HG03460 (cell line): Measurements from ENCODE around the gene ABI3.
"Not testable (repeated sequence)": the region's sequence is repeated elsewhere in the genome, so short reads cannot be mapped to it uniquely, and the experiment has no call there.

Source experiments
- ATAC-seq: cut with Tn5 transposase; IDR thresholded peaks from one replicate; pipeline ENCODE4 v1.9.1; 2021; ENCODE audit not compliant: unreplicated experiment

The ABI3 gene, protein sequence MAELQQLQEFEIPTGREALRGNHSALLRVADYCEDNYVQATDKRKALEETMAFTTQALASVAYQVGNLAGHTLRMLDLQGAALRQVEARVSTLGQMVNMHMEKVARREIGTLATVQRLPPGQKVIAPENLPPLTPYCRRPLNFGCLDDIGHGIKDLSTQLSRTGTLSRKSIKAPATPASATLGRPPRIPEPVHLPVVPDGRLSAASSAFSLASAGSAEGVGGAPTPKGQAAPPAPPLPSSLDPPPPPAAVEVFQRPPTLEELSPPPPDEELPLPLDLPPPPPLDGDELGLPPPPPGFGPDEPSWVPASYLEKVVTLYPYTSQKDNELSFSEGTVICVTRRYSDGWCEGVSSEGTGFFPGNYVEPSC

GRCh38 chr17:49210158-49211029 is at the start of gene ABI3, which contains the start of gene GNGT2:
TSS of gene ABI3 (plus strand) at chr17:49210707. CDS start at chr17:49210725, 18 bp downstream.
TSS of gene GNGT2 (minus strand) at chr17:49210574. CDS start at chr17:49207422, 3,152 bp downstream.
- ATAC-seq, result peak; percentile 78

DNA sequence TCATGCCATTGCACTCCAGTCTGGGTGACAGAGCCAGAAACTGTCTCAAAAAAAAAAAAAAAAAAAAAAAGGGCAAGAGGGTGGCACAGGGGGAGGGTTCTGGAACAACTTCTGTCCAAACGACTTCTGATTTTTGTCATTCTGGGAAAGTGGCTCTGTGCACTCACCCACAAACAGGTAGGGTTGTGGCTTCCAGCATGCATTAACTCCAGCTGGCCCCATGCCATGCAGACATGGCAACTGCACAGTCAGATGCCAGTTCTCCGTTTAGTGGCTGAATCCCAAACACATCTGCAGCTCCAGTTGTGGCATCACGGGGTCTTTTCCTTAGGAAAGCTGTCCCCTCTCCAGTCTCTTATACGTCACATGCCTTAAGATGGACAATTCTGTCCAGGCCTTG is 47.6 kb upstream of the ABI3 start:
- ATAC-seq, result no peak

- no peak for ATAC-seq
These were observed 45.4 kb upstream of the ABI3 start for GRCh38 chr17:49165143-49165542.

- no peak for ATAC-seq
These were observed 41.8 kb upstream of the ABI3 start for GRCh38 chr17:49168706-49169105.

DNA sequence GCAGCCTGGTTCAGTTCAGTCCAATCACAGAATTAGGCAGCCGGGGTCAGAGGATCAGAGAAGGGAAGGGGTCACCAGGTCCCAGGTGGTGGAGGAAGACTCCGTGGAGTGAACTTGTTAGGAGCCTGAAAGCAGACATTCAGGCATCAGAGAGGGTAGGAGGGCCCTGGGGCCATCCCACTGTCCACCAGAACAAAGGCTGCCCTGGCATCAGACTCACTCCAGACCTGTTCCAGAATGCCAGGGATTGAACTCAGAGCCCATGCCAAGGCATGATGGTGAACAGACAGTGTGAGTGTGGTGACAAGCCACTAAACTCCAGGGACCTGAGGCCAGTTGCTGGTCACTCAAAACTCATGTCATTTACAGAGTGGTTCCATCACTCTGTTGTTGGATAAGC is 40.3 kb upstream of the ABI3 start:
- ATAC-seq, result no peak

DNA sequence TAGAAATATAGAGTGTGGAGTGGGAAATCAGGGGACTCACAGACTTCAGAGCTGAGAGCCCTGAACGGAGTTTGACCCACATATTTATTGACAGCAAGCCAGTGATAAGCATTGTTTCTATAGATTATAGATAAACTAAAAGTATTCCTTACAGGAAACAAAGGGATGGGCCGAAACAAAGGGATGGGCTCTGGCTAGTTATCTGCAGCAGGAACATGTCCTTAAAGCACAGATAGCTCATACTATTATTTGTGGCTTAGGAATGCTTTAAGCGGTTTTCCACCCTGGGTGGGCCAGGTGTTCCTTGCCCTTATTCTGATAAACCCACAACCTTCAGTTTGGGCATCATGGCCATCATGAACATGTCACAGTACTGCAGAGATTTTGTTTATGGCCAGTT is 39.8 kb upstream of the ABI3 start:
- not testable (repeated sequence) for ATAC-seq

GRCh38 chr17:49175978-49176377 is 34.5 kb upstream of the ABI3 start:
- not testable (repeated sequence) for ATAC-seq

GRCh38 chr17:49180303-49180702 is 30.2 kb upstream of the ABI3 start:
- no peak for ATAC-seq

GRCh38 chr17:49180998-49181635 is 29.4 kb upstream of the ABI3 start:
- no peak for ATAC-seq

DNA sequence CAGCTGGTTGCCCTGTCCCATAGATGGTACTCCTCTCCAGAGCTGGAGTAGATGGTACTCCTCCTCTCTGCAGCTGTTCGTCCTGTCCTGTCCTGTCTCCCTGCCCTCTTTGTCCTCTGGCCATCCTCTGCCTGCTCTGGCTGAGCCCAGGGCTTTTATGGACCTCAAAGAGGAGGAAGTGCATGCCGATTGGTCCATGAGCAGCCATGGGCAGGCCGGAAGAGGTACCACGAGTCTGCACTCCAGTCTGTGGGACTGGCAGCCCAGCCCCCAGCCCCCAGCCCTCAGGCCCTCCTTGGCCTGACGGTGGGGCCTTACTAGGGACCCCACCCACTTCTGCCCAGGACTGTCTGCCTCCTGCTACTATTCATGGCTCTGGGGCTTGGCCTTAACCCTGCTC is 27.2 kb upstream of the ABI3 start:
- ATAC-seq, result no peak

DNA sequence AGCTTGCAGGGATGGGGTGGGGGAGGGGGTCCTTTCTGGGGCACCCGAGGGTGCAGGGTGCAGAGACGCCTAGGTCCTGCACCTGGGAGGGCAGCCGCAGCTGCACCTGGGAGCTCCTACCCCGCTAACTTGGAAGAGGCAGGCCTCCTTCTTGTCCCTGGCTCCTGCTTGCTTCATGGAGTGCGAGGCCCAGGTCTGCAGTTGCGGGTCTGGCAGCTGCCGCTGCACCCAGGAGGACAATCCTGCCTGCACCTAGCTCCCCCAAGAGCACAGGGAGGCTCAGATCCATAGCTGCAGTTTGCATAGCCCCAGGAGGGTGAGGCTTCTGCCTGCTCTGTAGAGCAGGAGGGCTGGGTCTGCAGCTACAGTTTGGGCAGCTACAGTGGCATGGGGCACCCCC is 26.7 kb upstream of the ABI3 start:
- no peak for ATAC-seq

DNA sequence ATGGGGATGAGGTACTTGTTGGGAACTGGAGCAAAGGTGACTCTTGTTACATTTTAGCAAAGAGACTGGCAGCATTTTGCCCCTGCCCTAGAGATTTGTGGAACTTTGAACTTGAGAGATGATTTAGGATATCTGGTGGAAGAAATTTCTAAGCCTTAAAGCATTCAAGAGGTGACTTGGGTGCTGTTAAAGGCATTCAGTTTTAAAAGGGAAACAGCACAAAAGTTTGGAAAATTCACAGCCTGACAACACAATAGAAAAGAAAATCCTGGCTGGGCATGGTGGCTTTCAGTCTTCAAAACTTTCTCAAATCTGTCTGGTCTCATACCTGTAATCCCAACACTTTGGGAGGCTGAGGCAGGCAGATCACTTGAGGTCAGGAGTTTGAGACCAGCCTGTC is 26.0 kb upstream of the ABI3 start:
- not testable (repeated sequence) for ATAC-seq

DNA sequence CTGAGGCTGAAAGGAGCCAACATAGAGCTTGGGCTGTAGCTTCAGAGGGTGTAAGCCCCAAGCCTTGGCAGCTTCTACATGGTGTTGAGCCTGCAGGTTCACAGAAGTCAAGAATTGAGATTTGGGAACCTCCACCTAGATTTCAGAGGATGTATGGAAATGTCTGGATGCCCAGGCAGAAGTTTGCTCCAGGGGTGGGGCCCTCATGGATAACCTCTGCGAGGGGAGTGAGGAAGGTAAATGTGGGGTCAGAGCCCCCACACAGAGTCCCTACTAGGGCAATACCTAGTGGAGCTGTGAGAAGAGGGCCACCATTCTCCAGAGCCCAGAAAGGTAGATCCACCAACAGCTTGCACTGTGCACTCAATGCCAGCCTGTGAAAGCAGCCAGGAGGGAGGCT is 25.1 kb upstream of the ABI3 start:
- ATAC-seq, result not testable (repeated sequence)

- no peak for ATAC-seq
These were observed 23.2 kb upstream of the ABI3 start for GRCh38 chr17:49187301-49187700.

DNA sequence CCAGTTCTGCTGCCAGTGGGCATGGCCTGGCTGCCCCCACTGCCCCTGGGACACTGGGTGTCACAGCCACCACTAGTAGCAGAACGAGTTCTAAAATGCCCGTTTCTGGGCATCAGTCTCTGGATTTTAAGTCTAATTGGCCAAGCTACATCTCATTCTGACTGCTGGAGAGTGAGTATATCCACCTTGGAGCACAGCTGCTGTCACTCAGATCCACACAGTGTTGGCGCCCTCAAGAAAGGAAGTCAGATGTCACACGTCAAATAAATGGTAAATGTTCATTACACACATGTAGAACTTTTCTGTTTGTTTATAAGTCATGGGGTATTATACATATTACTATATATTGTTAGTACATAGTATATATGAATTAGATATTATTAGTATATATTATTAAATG is 19.6 kb upstream of the ABI3 start:
- ATAC-seq, result no peak

DNA sequence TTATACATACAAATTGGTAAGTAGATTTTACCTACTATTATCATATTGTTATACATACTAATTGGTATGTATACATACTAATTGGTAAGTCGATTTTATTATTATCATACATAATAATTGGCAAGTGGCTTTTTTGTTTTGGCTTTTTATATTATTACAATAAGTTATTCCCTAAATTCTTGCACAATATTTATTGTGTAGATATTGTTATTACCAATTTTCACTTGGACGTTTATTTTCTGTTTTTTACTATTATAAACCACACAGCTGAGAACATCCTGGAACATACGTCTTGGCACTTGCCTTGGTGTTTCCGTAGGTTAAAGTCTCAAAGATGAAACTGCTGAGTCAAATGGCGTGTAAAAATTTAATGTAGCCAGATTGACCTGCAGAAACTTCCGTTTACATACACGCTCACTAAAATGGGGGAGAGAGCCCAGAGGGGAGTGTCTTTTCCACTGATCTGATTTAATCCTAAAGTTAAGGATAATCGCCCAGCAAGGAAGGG is 19.0 kb upstream of the ABI3 start:
- no peak for ATAC-seq

GRCh38 chr17:49191917-49192741 is 18.4 kb upstream of the ABI3 start:
- peak; percentile 44 for ATAC-seq

- ATAC-seq, result no peak
These were observed 16.8 kb upstream of the ABI3 start for GRCh38 chr17:49193513-49194296.

DNA sequence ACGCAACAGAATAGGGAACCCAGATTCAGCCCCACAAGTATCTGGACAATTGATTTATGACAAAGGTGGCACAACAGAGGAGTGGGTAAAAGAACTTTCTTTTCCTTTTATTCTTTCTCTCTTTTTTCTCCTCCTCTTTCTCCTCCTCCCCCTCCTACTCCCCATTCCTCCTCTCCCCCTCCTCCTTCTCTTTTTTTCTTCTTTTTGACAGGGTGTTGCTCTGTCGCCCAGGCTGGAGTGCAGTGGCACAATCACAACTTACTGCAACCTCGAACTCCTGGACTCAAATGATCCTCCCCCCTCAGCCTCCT is 16.3 kb upstream of the ABI3 start:
- ATAC-seq, result no peak

DNA sequence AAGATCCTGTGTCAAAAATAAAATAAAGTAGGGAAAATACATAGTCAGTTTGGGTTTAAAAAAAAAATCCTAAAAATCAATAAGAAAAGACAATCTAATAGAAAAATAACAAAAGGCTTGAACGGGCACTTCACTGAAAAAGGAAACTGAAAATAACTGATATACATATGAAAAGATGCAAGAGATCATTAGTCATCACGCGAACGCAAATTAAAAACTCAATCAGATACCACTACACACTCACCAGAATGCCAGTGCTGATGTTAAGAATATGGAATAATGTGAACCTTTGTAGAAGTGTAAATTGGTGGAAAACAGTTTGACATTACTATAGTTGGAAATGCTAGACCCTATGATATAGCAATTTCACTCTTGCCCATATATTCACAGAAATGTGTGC is 14.8 kb upstream of the ABI3 start:
- no peak for ATAC-seq
